ENCODE measurements around the gene TRIM39.

TRIM39 gene

DNA sequence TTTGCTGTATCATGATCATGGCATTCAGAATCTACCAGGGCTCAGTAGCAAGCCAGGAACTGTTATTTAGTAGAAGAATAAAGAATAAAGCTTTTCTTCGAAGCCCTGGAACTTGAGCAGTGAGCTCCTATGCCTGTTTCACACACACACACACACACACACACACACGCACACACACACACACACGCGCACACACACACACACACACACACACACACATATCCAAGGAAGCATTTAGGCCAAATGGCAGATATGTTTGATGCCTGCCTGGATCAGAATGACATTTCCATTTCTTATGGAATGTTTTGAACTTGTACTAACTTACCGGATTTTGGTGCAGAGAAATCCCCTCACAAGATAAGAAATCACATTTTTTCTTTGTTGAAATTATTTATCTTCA, 53.7 kb downstream of the TRIM39 start:
- TF ChIP-seq, protein P1, sequence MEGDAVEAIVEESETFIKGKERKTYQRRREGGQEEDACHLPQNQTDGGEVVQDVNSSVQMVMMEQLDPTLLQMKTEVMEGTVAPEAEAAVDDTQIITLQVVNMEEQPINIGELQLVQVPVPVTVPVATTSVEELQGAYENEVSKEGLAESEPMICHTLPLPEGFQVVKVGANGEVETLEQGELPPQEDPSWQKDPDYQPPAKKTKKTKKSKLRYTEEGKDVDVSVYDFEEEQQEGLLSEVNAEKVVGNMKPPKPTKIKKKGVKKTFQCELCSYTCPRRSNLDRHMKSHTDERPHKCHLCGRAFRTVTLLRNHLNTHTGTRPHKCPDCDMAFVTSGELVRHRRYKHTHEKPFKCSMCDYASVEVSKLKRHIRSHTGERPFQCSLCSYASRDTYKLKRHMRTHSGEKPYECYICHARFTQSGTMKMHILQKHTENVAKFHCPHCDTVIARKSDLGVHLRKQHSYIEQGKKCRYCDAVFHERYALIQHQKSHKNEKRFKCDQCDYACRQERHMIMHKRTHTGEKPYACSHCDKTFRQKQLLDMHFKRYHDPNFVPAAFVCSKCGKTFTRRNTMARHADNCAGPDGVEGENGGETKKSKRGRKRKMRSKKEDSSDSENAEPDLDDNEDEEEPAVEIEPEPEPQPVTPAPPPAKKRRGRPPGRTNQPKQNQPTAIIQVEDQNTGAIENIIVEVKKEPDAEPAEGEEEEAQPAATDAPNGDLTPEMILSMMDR (IDR thresholded peaks at IDR 0.05), result no peak

DNA sequence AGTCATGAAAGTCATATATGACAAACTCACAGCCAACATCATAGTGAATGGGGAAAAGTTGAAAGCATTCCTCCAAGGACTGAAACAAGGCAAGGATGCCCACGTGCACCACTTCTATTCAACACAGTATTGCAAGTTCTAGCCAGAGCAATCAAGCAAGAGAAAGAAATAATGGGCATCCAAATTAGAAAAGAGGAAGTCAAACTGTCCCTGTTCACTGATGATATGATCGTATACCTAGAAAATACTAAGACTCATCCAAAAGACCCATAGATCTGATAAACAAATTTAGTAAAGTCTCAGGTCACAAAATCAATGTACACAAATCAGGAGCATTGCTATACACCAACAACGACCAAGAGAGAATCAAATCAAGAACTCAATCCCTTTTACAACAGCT, 59.4 kb downstream of the TRIM39 start:
- TF ChIP-seq, protein P1 (IDR thresholded peaks at IDR 0.05), result no peak

DNA sequence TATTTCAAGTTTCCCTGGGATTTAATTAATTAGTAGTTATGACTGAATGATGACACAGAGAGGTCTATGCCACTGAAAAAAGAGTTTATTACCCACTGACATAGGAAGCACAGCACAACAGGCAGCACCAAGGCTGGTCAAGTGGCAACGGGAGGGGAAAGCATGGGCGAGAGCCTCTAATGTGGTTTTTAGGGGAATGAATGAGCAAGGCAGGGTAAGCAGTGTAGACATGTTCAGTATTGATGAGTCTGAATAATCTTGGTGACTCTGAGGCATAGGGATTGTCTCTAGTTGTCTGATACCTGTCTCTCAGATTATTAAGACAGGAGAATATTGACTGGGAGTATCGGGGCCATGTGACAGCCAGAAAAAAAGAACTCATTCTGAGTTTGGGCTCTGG, 64.5 kb downstream of the TRIM39 start:
- TF ChIP-seq, protein P1 (IDR thresholded peaks at IDR 0.05), result no peak
